ENCODE data around the gene TRIO.

The TRIO gene

DNA sequence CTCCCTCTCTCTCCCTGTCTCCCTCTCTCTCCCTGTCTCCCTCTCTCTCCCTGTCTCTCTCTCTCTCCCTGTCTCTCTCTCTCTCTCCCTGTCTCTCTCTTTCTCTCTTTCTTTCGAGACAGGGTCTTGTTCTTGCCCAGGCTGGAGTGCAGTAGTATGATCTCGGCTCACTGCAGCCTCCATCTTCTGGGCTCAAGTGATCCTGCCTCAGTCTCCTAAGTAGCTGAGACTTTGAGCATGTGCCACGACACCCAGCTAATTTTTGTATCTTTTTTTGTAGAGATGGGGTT is 14.3 kb downstream of the TRIO start:
- Histone ChIP-seq H3K4me1 (ENCODE audit: insufficient read depth, low read length) (peaks cover 53% of the 10 kb centered on the region), H3K36me3 (ENCODE audit: insufficient read depth, low read length) (no peaks in the 10 kb centered on the region), H3K9ac (ENCODE audit: low read depth, low read length) (no peak overlapping the region), H3K27ac (ENCODE audit: low read depth, low read length) (no peak overlapping the region), H3K4me3 (ENCODE audit: low read length) (no peak overlapping the region), H3K27me3 (ENCODE audit: insufficient read depth, low read length) (no peaks in the 10 kb centered on the region), H3K9me3 (ENCODE audit: insufficient read depth, low read depth, low read length) (no peaks in the 10 kb centered on the region)
- WGBS = 87% methylated on average over 3 of the region's 3 CpGs

- Histone ChIP-seq H3K4me3 (ENCODE audit: low read length) (no peak overlapping the region), H3K36me3 (ENCODE audit: insufficient read depth, low read length) (no peaks in the 10 kb centered on the region; the same call in 1 of the 2 replicates), H3K27ac (ENCODE audit: low read depth, low read length) (peak overlapping the region; percentile 8; the same call in 1 of the 2 replicates), H3K4me1 (ENCODE audit: insufficient read depth, low read length) (peaks cover 38% of the 10 kb centered on the region), H3K9ac (ENCODE audit: low read depth, low read length) (no peak overlapping the region), H3K27me3 (ENCODE audit: insufficient read depth, low read length) (no peaks in the 10 kb centered on the region), H3K9me3 (ENCODE audit: insufficient read depth, low read depth, low read length) (peaks cover 5% of the 10 kb centered on the region; the same call in 1 of the 2 replicates)
- WGBS = 91% methylated on average over 11 of the region's 11 CpGs
These were observed 15.9 kb downstream of the TRIO start for GRCh38 chr5:14158890-14159666.

- Histone ChIP-seq H3K27ac (ENCODE audit: low read depth, low read length) (no peak overlapping the region), H3K4me1 (ENCODE audit: insufficient read depth, low read length) (peaks cover 34% of the 10 kb centered on the region), H3K9ac (ENCODE audit: low read depth, low read length) (no peak overlapping the region), H3K9me3 (ENCODE audit: insufficient read depth, low read depth, low read length) (peaks cover 5% of the 10 kb centered on the region; the same call in 1 of the 2 replicates), H3K27me3 (ENCODE audit: insufficient read depth, low read length) (no peaks in the 10 kb centered on the region), H3K4me3 (ENCODE audit: low read length) (no peak overlapping the region), H3K36me3 (ENCODE audit: insufficient read depth, low read length) (no peaks in the 10 kb centered on the region; the same call in 1 of the 2 replicates)
- WGBS = 93% methylated on average over 7 of the region's 7 CpGs
These were observed 18.8 kb downstream of the TRIO start for GRCh38 chr5:14161825-14162556.

DNA sequence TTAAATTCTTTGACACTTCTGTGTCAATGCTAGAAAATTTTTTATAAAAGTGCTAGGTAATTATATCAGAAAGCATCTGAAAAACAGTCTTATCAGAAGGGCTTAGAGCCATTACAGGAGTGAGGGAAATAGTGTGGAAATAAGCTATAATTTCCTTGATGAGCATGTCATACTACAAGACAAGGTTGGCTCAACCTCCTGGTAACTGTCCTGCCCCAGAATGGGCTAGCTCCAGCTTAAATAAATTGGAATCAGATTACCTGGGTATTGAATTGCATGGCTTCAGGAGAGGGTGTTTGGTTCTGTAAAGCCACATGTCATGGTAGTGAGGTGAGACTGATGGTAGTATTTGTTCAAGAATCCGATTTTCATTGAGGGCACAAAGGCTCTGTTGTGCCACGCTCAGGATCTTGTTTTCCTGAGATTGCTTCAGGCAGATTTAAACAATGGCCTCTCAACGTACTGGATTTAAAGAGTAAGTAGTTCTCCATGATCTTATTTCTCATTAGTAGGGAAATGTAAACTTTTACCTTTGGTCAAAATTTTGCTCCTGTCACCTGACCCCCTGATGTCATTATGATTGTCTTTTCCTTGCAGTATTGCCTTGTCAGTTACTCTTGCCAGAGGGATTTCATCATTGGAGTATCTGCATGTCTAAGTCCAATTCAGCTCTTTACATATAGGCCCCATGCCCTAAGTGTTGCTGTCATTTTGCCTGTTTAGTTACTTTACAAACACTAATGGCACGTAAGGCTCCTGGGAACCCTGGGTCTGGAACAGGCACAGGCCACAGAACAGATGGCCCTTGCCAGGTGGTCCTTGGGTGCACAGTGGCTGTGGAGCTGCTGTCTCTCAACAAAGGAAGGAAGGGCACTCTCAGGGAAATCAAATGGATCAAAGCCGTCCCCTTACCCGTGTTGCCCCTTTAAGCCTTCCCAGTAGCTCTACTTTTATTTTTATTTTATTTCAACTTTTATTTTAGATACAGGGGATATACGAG is 21.3 kb downstream of the TRIO start:
- H3K4me1 ChIP-seq (ENCODE audit: insufficient read depth, low read length) = peaks cover 54% of the 10 kb centered on the region
- H3K9me3 ChIP-seq (ENCODE audit: insufficient read depth, low read depth, low read length) = peaks cover 5% of the 10 kb centered on the region; the same call in 1 of the 2 replicates
- H3K27me3 ChIP-seq (ENCODE audit: insufficient read depth, low read length) = no peaks in the 10 kb centered on the region
- H3K9ac ChIP-seq (ENCODE audit: low read depth, low read length) = no peak overlapping the region
- 92% methylated on average over 5 of the region's 7 CpGs for WGBS
- H3K27ac ChIP-seq (ENCODE audit: low read depth, low read length) = no peak overlapping the region
- no peak overlapping the region for H3K4me3 ChIP-seq (ENCODE audit: low read length)
- H3K36me3 ChIP-seq (ENCODE audit: insufficient read depth, low read length) = no peaks in the 10 kb centered on the region; the same call in 1 of the 2 replicates

GRCh38 chr5:14165375-14166106 is 22.4 kb downstream of the TRIO start:
- Histone ChIP-seq H3K4me3 (ENCODE audit: low read length) (no peak overlapping the region), H3K9ac (ENCODE audit: low read depth, low read length) (no peak overlapping the region), H3K27me3 (ENCODE audit: insufficient read depth, low read length) (no peaks in the 10 kb centered on the region), H3K27ac (ENCODE audit: low read depth, low read length) (peak overlapping the region; percentile 25), H3K36me3 (ENCODE audit: insufficient read depth, low read length) (no peaks in the 10 kb centered on the region; the same call in 1 of the 2 replicates), H3K9me3 (ENCODE audit: insufficient read depth, low read depth, low read length) (peaks cover 5% of the 10 kb centered on the region; the same call in 1 of the 2 replicates), H3K4me1 (ENCODE audit: insufficient read depth, low read length) (peaks cover 57% of the 10 kb centered on the region)
- WGBS = 73% methylated on average over 7 of the region's 9 CpGs

- H3K9ac ChIP-seq (ENCODE audit: low read depth, low read length) = no peak overlapping the region
- H3K27ac ChIP-seq (ENCODE audit: low read depth, low read length) = no peak overlapping the region
- H3K27me3 ChIP-seq (ENCODE audit: insufficient read depth, low read length) = no peaks in the 10 kb centered on the region
- H3K4me1 ChIP-seq (ENCODE audit: insufficient read depth, low read length) = peaks cover 66% of the 10 kb centered on the region
- H3K36me3 ChIP-seq (ENCODE audit: insufficient read depth, low read length) = no peaks in the 10 kb centered on the region; the same call in 1 of the 2 replicates
- WGBS = 88% methylated on average over 7 of the region's 8 CpGs
- peaks cover 5% of the 10 kb centered on the region; the same call in 1 of the 2 replicates for H3K9me3 ChIP-seq (ENCODE audit: insufficient read depth, low read depth, low read length)
- H3K4me3 ChIP-seq (ENCODE audit: low read length) = no peak overlapping the region
These were observed 23.3 kb downstream of the TRIO start for GRCh38 chr5:14166437-14166836.

DNA sequence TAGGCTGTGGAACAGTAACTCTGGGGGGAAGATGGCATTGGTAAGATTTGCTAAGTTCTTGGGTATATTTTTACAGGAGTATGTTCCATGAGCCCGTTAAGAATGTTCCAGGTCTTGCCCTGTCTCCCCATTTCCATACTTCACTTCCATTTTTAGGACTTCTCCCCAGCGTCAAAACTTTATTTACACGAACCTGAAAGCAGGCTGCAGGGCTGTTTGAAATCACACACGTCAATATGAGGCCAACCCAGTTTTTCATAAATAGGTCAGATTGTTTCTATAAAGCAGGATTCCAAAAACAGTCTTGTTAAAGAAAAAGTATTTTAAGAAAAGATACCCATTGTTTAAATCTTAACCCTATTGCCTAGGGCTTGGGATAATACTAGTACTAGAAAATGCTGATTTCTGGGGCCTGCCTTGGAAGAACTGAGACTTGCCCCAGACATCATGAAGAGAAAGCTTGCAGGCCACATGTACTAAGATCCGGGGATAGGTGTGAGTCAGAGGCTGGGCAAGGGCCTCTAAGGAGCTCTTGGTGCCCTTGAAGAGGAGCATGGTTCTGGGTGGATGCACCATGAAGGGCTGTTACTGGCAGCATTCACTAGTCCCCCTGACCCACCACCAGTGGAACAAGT is 24.2 kb downstream of the TRIO start:
- no peaks in the 10 kb centered on the region; the same call in 1 of the 2 replicates for H3K36me3 ChIP-seq (ENCODE audit: insufficient read depth, low read length)
- H3K4me3 ChIP-seq (ENCODE audit: low read length) = no peak overlapping the region
- H3K9ac ChIP-seq (ENCODE audit: low read depth, low read length) = no peak overlapping the region
- peaks cover 75% of the 10 kb centered on the region for H3K4me1 ChIP-seq (ENCODE audit: insufficient read depth, low read length)
- H3K27ac ChIP-seq (ENCODE audit: low read depth, low read length) = no peak overlapping the region
- 76% methylated on average over 5 of the region's 5 CpGs for WGBS
- H3K9me3 ChIP-seq (ENCODE audit: insufficient read depth, low read depth, low read length) = peaks cover 5% of the 10 kb centered on the region; the same call in 1 of the 2 replicates
- H3K27me3 ChIP-seq (ENCODE audit: insufficient read depth, low read length) = no peaks in the 10 kb centered on the region

DNA sequence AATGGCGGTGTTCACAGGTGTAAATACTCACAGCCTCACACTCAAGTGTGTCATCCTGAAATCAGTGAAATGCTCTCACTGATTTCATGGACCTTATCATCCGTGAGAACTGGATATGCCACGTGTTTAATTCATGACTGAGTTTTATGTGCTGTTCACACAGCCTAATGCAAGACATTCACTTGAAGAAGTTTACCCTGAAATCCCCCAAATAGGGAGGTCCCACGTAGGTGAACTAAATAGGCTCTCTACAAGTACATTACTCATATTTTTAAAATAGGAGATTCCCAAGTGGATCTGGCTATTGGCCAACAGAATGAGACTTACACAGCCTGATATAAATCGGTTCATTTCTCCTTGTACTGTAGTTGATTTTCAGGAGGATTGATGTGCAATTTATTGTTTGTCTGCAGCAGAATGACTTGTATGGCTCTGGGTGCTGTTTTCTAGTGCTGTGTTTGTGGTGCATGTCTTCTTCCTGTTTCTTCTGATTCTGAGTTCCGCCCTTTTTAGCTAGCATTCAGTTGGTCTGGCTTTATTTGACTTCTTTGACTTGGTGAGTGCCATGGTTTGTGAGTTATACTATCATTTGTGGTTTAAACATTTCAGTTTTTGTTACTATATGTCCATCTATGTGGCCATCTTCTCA is 25.1 kb downstream of the TRIO start:
- Histone ChIP-seq H3K4me3 (ENCODE audit: low read length) (no peak overlapping the region), H3K36me3 (ENCODE audit: insufficient read depth, low read length) (no peaks in the 10 kb centered on the region; the same call in 1 of the 2 replicates), H3K27me3 (ENCODE audit: insufficient read depth, low read length) (no peaks in the 10 kb centered on the region), H3K9me3 (ENCODE audit: insufficient read depth, low read depth, low read length) (peaks cover 5% of the 10 kb centered on the region; the same call in 1 of the 2 replicates), H3K9ac (ENCODE audit: low read depth, low read length) (no peak overlapping the region), H3K27ac (ENCODE audit: low read depth, low read length) (no peak overlapping the region), H3K4me1 (ENCODE audit: insufficient read depth, low read length) (peaks cover 84% of the 10 kb centered on the region)
- WGBS = 96% methylated on average over 6 of the region's 6 CpGs

DNA sequence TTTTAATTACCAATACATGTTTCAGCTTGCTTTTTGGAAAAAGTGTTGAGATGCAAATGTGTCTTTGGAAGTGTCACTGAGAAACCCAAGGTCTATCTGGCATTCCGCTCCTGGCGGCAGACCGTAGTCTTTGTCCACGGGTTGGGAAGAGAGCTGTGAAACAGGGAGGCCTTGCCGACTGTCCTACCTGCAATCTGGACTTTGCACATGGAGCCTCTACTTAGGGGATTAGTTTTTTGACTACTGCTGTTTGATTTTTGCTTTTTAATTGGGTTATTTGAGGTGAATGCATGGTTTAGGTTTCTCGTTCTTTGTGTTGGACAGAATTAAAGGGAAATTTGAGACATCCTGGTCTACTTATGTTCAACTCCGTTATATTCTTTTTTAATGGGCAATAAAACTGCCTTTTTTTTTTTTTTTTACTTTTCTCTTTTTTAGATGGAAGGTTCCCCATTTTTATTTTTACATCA is 25.7 kb downstream of the TRIO start:
- 82% methylated on average over 6 of the region's 7 CpGs for WGBS
- H3K4me1 ChIP-seq (ENCODE audit: insufficient read depth, low read length) = peaks cover 90% of the 10 kb centered on the region

More for the DNA sequence above, 25.7 kb downstream of the TRIO start:
- Histone ChIP-seq H3K9ac (ENCODE audit: low read depth, low read length) (no peak overlapping the region), H3K4me3 (ENCODE audit: low read length) (no peak overlapping the region), H3K9me3 (ENCODE audit: insufficient read depth, low read depth, low read length) (no peaks in the 10 kb centered on the region), H3K36me3 (ENCODE audit: insufficient read depth, low read length) (no peaks in the 10 kb centered on the region; the same call in 1 of the 2 replicates), H3K27me3 (ENCODE audit: insufficient read depth, low read length) (no peaks in the 10 kb centered on the region), H3K27ac (ENCODE audit: low read depth, low read length) (no peak overlapping the region)
